ENCODE data around the gene ZNF850.

Gene ZNF850

GRCh38 chr19:36668646-36669045 lies 104.0 kb downstream of the ZNF850 start:
- no peak overlapping the region for H3K4me3 ChIP-seq (ENCODE audit: low read length in 2 of 2)
- H2BK15ac ChIP-seq (ENCODE audit: low read length) = no peak overlapping the region
- no peak overlapping the region for H2BK5ac ChIP-seq (ENCODE audit: low read length)
- peaks cover 0 to 2% of the 10 kb centered on the region in 2 donors for H3K4me1 ChIP-seq (ENCODE audit: control insufficient read depth in 2 of 2, insufficient read depth in 1 of 2, low read depth in 1 of 2, low read length in 2 of 2)
- H3K9me3 ChIP-seq (replicated peaks in 1 of 2; ENCODE audit: control insufficient read depth in 2 of 2, insufficient read depth in 1 of 2, low read depth in 1 of 2, low read length in 2 of 2) = peaks cover 4 to 68% of the 10 kb centered on the region in 2 donors
- H2BK12ac ChIP-seq (ENCODE audit: low read length) = no peak overlapping the region
- no CpG with 5 or more reads among the region's 2 CpGs for WGBS, 2 donors (ENCODE audit: extremely low coverage in 2 of 2, insufficient read length in 2 of 2, insufficient replicate concordance in 1 of 2)
- H2BK120ac ChIP-seq (ENCODE audit: low read depth, low read length) = no peak overlapping the region
- DNase-seq (ENCODE audit: low spot score) = no peak
- H3K4ac ChIP-seq (ENCODE audit: low read length) = no peak overlapping the region
- no peak overlapping the region for H4K8ac ChIP-seq (ENCODE audit: low read depth, low read length)
- no peak overlapping the region for H3K23ac ChIP-seq (ENCODE audit: low read depth, low read length, poor library complexity)
- no peak overlapping the region for H3K14ac ChIP-seq (ENCODE audit: low read length)
- no peak overlapping the region for H2AK5ac ChIP-seq (ENCODE audit: low read depth, low read length)
- H3K9ac ChIP-seq (ENCODE audit: low read depth, low read length, poor library complexity) = no peak overlapping the region
- no peaks in the 10 kb centered on the region for H3K79me1 ChIP-seq (ENCODE audit: low read depth, low read length)
- H3K18ac ChIP-seq (ENCODE audit: low read length) = no peak overlapping the region
- no peak overlapping the region for H3K4me2 ChIP-seq (ENCODE audit: insufficient read depth, low read length, poor library complexity, severe bottlenecking)
- H3K27me3 ChIP-seq (ENCODE audit: control insufficient read depth in 3 of 3, insufficient read depth in 3 of 3, low read depth in 1 of 3, low read length in 3 of 3) = no peaks in the 10 kb centered on the region
- no peak overlapping the region for H2AFZ ChIP-seq (ENCODE audit: low read length)
- no peak overlapping the region for H4K91ac ChIP-seq (ENCODE audit: low read depth, low read length, poor library complexity)
- peaks cover 5 to 32% of the 10 kb centered on the region in 2 donors for H3K36me3 ChIP-seq (replicated peaks in 1 of 2; ENCODE audit: control insufficient read depth in 2 of 2, insufficient read depth in 2 of 2, low read length in 2 of 2)
- H3K27ac ChIP-seq (replicated peaks; ENCODE audit: low read length) = no peak overlapping the region

GRCh38 chr19:36665832-36666231 lies 106.8 kb downstream of the ZNF850 start:
- no CpG with 5 or more reads among the region's 14 CpGs for WGBS, 2 donors (ENCODE audit: extremely low coverage in 2 of 2, insufficient read length in 2 of 2, insufficient replicate concordance in 1 of 2)
- no peak overlapping the region for H2BK15ac ChIP-seq (ENCODE audit: low read length)

More at GRCh38 chr19:36665832-36666231, 106.8 kb downstream of the ZNF850 start:
- H2BK120ac ChIP-seq (ENCODE audit: low read depth, low read length) = no peak overlapping the region
- H3K79me1 ChIP-seq (ENCODE audit: low read depth, low read length) = no peaks in the 10 kb centered on the region
- no peak overlapping the region for H2AFZ ChIP-seq (ENCODE audit: low read length)
- no peak overlapping the region for H2AK5ac ChIP-seq (ENCODE audit: low read depth, low read length)
- peaks cover 2 to 71% of the 10 kb centered on the region in 2 donors for H3K9me3 ChIP-seq (replicated peaks in 1 of 2; ENCODE audit: control insufficient read depth in 2 of 2, insufficient read depth in 1 of 2, low read depth in 1 of 2, low read length in 2 of 2)
- H3K27me3 ChIP-seq (ENCODE audit: control insufficient read depth in 3 of 3, insufficient read depth in 3 of 3, low read depth in 1 of 3, low read length in 3 of 3) = no peaks in the 10 kb centered on the region
- H2BK12ac ChIP-seq (ENCODE audit: low read length) = no peak overlapping the region
- H3K4ac ChIP-seq (ENCODE audit: low read length) = no peak overlapping the region
- H3K9ac ChIP-seq (ENCODE audit: low read depth, low read length, poor library complexity) = no peak overlapping the region
- DNase-seq (ENCODE audit: low spot score) = no peak
- no peak overlapping the region for H4K91ac ChIP-seq (ENCODE audit: low read depth, low read length, poor library complexity)
- peak overlapping the region; percentile 57 to 98 for H3K4me3 ChIP-seq (ENCODE audit: low read length in 2 of 2)
- no peak overlapping the region for H2BK5ac ChIP-seq (ENCODE audit: low read length)
- H3K23ac ChIP-seq (ENCODE audit: low read depth, low read length, poor library complexity) = no peak overlapping the region
- peaks cover 7 to 46% of the 10 kb centered on the region in 2 donors for H3K36me3 ChIP-seq (replicated peaks in 1 of 2; ENCODE audit: control insufficient read depth in 2 of 2, insufficient read depth in 2 of 2, low read length in 2 of 2)
- H3K4me2 ChIP-seq (ENCODE audit: insufficient read depth, low read length, poor library complexity, severe bottlenecking) = peak overlapping the region; percentile 77
- H3K18ac ChIP-seq (ENCODE audit: low read length) = no peak overlapping the region
- H3K27ac ChIP-seq (replicated peaks; ENCODE audit: low read length) = no peak overlapping the region
- no peak overlapping the region for H3K14ac ChIP-seq (ENCODE audit: low read length)
- no peak overlapping the region for H4K8ac ChIP-seq (ENCODE audit: low read depth, low read length)
- peaks cover 0 to 2% of the 10 kb centered on the region in 2 donors for H3K4me1 ChIP-seq (ENCODE audit: control insufficient read depth in 2 of 2, insufficient read depth in 1 of 2, low read depth in 1 of 2, low read length in 2 of 2)

Measured in neuronal stem cell (in vitro differentiated cells).